Activated CD4-positive, alpha-beta memory T cell treated with anti-CD3 and anti-CD28 coated beads, Interleukin-2, amount 10 ng/mL, durations not matched to agents 7 days and 5 days (primary cell): ENCODE data around the gene BCAT1. TPM values are rescaled to one million over a fixed set of nuclear protein-coding genes. Genes with fewer than 3 reads are reported as not detected.
A peak's percentile ranks its signal among the peaks of the same experiment; 100 is the strongest.

ENCODE experiments used
- CTCF ChIA-PET: fragments of 350-600 bp; sonication (Branson Sonifier 250); formaldehyde crosslinking; loops from one replicate; lab custom pipeline; 2021; ENCODE audit warnings: antibody characterized with exemption, inconsistent platforms; lab: Charles Lee
- POLR2A ChIA-PET: fragments of 350-600 bp; sonication (Branson Sonifier 250); formaldehyde crosslinking; loops from one replicate; lab custom pipeline; 2021; ENCODE audit warnings: antibody characterized with exemption; lab: Charles Lee
- DNase-seq: peaks from one replicate; pipeline ENCODE4 v3.0.0-alpha.2; 2020
- H3K27ac Mint-ChIP-seq: one replicate; pipeline ENCODE4 v1.8.0; 2021; ENCODE audit warnings: mild to moderate bottlenecking, mixed read lengths
- H3K27me3 Mint-ChIP-seq: one replicate; pipeline ENCODE4 v1.8.0; 2021; ENCODE audit warnings: mixed read lengths
- H3K36me3 Mint-ChIP-seq: one replicate; pipeline ENCODE4 v1.8.0; 2021; ENCODE audit warnings: low read depth, mixed read lengths
- H3K4me1 Mint-ChIP-seq: one replicate; pipeline ENCODE4 v1.8.0; 2021; ENCODE audit warnings: mixed read lengths
- H3K4me3 Mint-ChIP-seq: one replicate; pipeline ENCODE4 v1.8.0; 2021; ENCODE audit warnings: mild to moderate bottlenecking, mixed read lengths
- H3K9me3 Mint-ChIP-seq: one replicate; pipeline ENCODE4 v1.8.0; 2021; ENCODE audit warnings: mixed read lengths
- total RNA-seq, 2 experiments: library from RNA; stranded (reverse); gene quantifications; one replicate each; pipeline ENCODE4 v1.2.3, GENCODE V29; 2021

Gene BCAT1
- total RNA-seq, 2 experiments from 2014 or later, result 22.8 to 24.8 TPM

- ChIA-PET POLR2A (no interaction called here), CTCF (interaction anchor here (1.3 kb wide), 1 partner anchor 48 kb away, joined by 4 read pairs; the partner anchor contains the start of gene BCAT1)
- Mint-ChIP-seq H3K27ac (peak overlapping the region; percentile 14), H3K36me3 (peaks cover 9% of the 10 kb centered on the region), H3K27me3 (peaks cover 17% of the 10 kb centered on the region), H3K4me1 (peaks cover 39% of the 10 kb centered on the region), H3K4me3 (no peak overlapping the region), H3K9me3 (no peaks in the 10 kb centered on the region)
- DNase-seq, result no peak
Measured at GRCh38 chr12:24900196-24900595, 48.7 kb downstream of the BCAT1 start.

GRCh38 chr12:24899503-24900075, 49.3 kb downstream of the BCAT1 start:
- H3K9me3 Mint-ChIP-seq, result no peaks in the 10 kb centered on the region
- POLR2A ChIA-PET, result no interaction called here
- H3K4me1 Mint-ChIP-seq, result peaks cover 39% of the 10 kb centered on the region

GRCh38 chr12:24898606-24899005, 50.3 kb downstream of the BCAT1 start:
- Mint-ChIP-seq H3K27me3 (peaks cover 19% of the 10 kb centered on the region), H3K27ac (no peak overlapping the region)
- POLR2A ChIA-PET, result no interaction called here

More at GRCh38 chr12:24899503-24900075, 49.3 kb downstream of the BCAT1 start:
- Mint-ChIP-seq H3K27ac (no peak overlapping the region), H3K36me3 (peaks cover 9% of the 10 kb centered on the region), H3K27me3 (peaks cover 18% of the 10 kb centered on the region), H3K4me3 (no peak overlapping the region)
- DNase-seq, result no peak
- CTCF ChIA-PET, result no interaction called here

GRCh38 chr12:24898185-24898584, 50.7 kb downstream of the BCAT1 start:
- no peak overlapping the region for H3K4me3 Mint-ChIP-seq
- H3K27ac Mint-ChIP-seq, result no peak overlapping the region
- DNase-seq, result no peak
- H3K9me3 Mint-ChIP-seq, result no peaks in the 10 kb centered on the region
- ChIA-PET POLR2A (no interaction called here), CTCF (interaction anchor here (0.6 kb wide), 1 partner anchor 61 kb away, joined by 3 read pairs; no protein-coding TSS in a partner anchor)
- peaks cover 9% of the 10 kb centered on the region for H3K36me3 Mint-ChIP-seq
- peaks cover 32% of the 10 kb centered on the region for H3K4me1 Mint-ChIP-seq
- peaks cover 16% of the 10 kb centered on the region for H3K27me3 Mint-ChIP-seq

More at GRCh38 chr12:24898606-24899005, 50.3 kb downstream of the BCAT1 start:
- CTCF ChIA-PET, result no interaction called here
- no peak for DNase-seq
- H3K9me3 Mint-ChIP-seq, result no peaks in the 10 kb centered on the region
- peaks cover 9% of the 10 kb centered on the region for H3K36me3 Mint-ChIP-seq
- no peak overlapping the region for H3K4me3 Mint-ChIP-seq
- H3K4me1 Mint-ChIP-seq, result peaks cover 36% of the 10 kb centered on the region

- Mint-ChIP-seq H3K36me3 (peaks cover 15% of the 10 kb centered on the region), H3K27me3 (peaks cover 13% of the 10 kb centered on the region), H3K4me1 (peaks cover 18% of the 10 kb centered on the region), H3K27ac (no peak overlapping the region), H3K9me3 (no peaks in the 10 kb centered on the region), H3K4me3 (no peak overlapping the region)
- POLR2A ChIA-PET, result no interaction called here
- CTCF ChIA-PET, result no interaction called here
- DNase-seq, result no peak
Measured at GRCh38 chr12:24896171-24896570, 52.7 kb downstream of the BCAT1 start.

- Mint-ChIP-seq H3K27me3 (peaks cover 13% of the 10 kb centered on the region), H3K4me3 (no peak overlapping the region), H3K36me3 (peaks cover 15% of the 10 kb centered on the region), H3K4me1 (peaks cover 14% of the 10 kb centered on the region), H3K27ac (no peak overlapping the region), H3K9me3 (no peaks in the 10 kb centered on the region)
- DNase-seq, result no peak
- ChIA-PET CTCF (interaction anchor here (0.8 kb wide), 1 partner anchor 24 kb away, joined by 3 read pairs; no protein-coding TSS in a partner anchor), POLR2A (no interaction called here)
Measured at GRCh38 chr12:24895612-24896011, 53.3 kb downstream of the BCAT1 start.

GRCh38 chr12:24894879-24895278, 54.0 kb downstream of the BCAT1 start:
- DNase-seq, result no peak
- CTCF ChIA-PET, result interaction anchor here (0.8 kb wide), 1 partner anchor 23 kb away, joined by 3 read pairs; no protein-coding TSS in a partner anchor
- Mint-ChIP-seq H3K27me3 (peaks cover 13% of the 10 kb centered on the region), H3K36me3 (peaks cover 15% of the 10 kb centered on the region), H3K9me3 (no peaks in the 10 kb centered on the region), H3K4me1 (peaks cover 10% of the 10 kb centered on the region), H3K4me3 (no peak overlapping the region), H3K27ac (no peak overlapping the region)
- POLR2A ChIA-PET, result no interaction called here

GRCh38 chr12:24890048-24890803, 58.7 kb downstream of the BCAT1 start:
- ChIA-PET CTCF (no interaction called here), POLR2A (no interaction called here)
- no peak for DNase-seq
- no peaks in the 10 kb centered on the region for H3K9me3 Mint-ChIP-seq
- H3K4me3 Mint-ChIP-seq, result no peak overlapping the region
- no peaks in the 10 kb centered on the region for H3K4me1 Mint-ChIP-seq
- peaks cover 6% of the 10 kb centered on the region for H3K27me3 Mint-ChIP-seq
- no peak overlapping the region for H3K27ac Mint-ChIP-seq
- H3K36me3 Mint-ChIP-seq, result peaks cover 6% of the 10 kb centered on the region

GRCh38 chr12:24889411-24889810, 59.5 kb downstream of the BCAT1 start:
- no peak overlapping the region for H3K4me3 Mint-ChIP-seq
- POLR2A ChIA-PET, result no interaction called here

GRCh38 chr12:24888813-24889212, 60.1 kb downstream of the BCAT1 start:
- H3K9me3 Mint-ChIP-seq, result no peaks in the 10 kb centered on the region
- no peaks in the 10 kb centered on the region for H3K27me3 Mint-ChIP-seq
- no peak overlapping the region for H3K4me3 Mint-ChIP-seq
- CTCF ChIA-PET, result no interaction called here
- H3K4me1 Mint-ChIP-seq, result no peaks in the 10 kb centered on the region
- POLR2A ChIA-PET, result no interaction called here
- H3K36me3 Mint-ChIP-seq, result peaks cover 6% of the 10 kb centered on the region
- no peak overlapping the region for H3K27ac Mint-ChIP-seq
- no peak for DNase-seq

More at GRCh38 chr12:24889411-24889810, 59.5 kb downstream of the BCAT1 start:
- CTCF ChIA-PET, result no interaction called here
- peaks cover 2% of the 10 kb centered on the region for H3K27me3 Mint-ChIP-seq
- no peak overlapping the region for H3K27ac Mint-ChIP-seq
- H3K4me1 Mint-ChIP-seq, result no peaks in the 10 kb centered on the region
- H3K9me3 Mint-ChIP-seq, result no peaks in the 10 kb centered on the region
- DNase-seq, result no peak
- H3K36me3 Mint-ChIP-seq, result peaks cover 6% of the 10 kb centered on the region

GRCh38 chr12:24884911-24885310, 64.0 kb downstream of the BCAT1 start:
- CTCF ChIA-PET, result no interaction called here
- Mint-ChIP-seq H3K9me3 (no peaks in the 10 kb centered on the region), H3K4me3 (no peak overlapping the region), H3K4me1 (no peaks in the 10 kb centered on the region), H3K27ac (no peak overlapping the region), H3K27me3 (no peaks in the 10 kb centered on the region), H3K36me3 (no peaks in the 10 kb centered on the region)
- no peak for DNase-seq
- POLR2A ChIA-PET, result no interaction called here

GRCh38 chr12:24881724-24882371, 67.1 kb downstream of the BCAT1 start:
- CTCF ChIA-PET, result no interaction called here
- no peak for DNase-seq
- Mint-ChIP-seq H3K4me3 (no peak overlapping the region), H3K9me3 (no peaks in the 10 kb centered on the region), H3K27ac (no peak overlapping the region), H3K4me1 (no peaks in the 10 kb centered on the region), H3K27me3 (no peaks in the 10 kb centered on the region), H3K36me3 (no peaks in the 10 kb centered on the region)
- POLR2A ChIA-PET, result interaction anchor here (1.4 kb wide), 1 partner anchor 66 kb away, joined by 3 read pairs; no protein-coding TSS in a partner anchor

- Mint-ChIP-seq H3K4me3 (no peak overlapping the region), H3K9me3 (no peaks in the 10 kb centered on the region), H3K27ac (no peak overlapping the region), H3K4me1 (no peaks in the 10 kb centered on the region), H3K27me3 (no peaks in the 10 kb centered on the region), H3K36me3 (no peaks in the 10 kb centered on the region)
- no peak for DNase-seq
- ChIA-PET CTCF (no interaction called here), POLR2A (no interaction called here)
Measured at GRCh38 chr12:24881227-24881626, 67.7 kb downstream of the BCAT1 start.
